Astrocyte (in vitro differentiated cells and primary cell): ENCODE measurements around the gene HBZ. TPM values are rescaled to one million over a fixed set of nuclear protein-coding genes. Genes with fewer than 3 reads are reported as not detected.

Source experiments
- DNase-seq: peaks from one replicate; pipeline ENCODE4 v3.0.0-alpha.2; 2010; ENCODE audit warnings: low read depth
- FAIRE-seq: peaks from 2 replicates; lab custom pipeline; 2011; peaks lifted over from hg19 to GRCh38; lab: Jason Lieb, UNC
- H2AFZ ChIP-seq: 2 replicates; pipeline ENCODE4 v1.6.0; 2012; ENCODE audit warnings: low read depth, low read length, inconsistent platforms
- H3K27ac ChIP-seq: 2 replicates; pipeline ENCODE4 v1.5.1; 2011; ENCODE audit warnings: low read depth, low read length, inconsistent platforms
- H3K27me3 ChIP-seq: 2 replicates; pipeline ENCODE4 v1.6.0; 2011; ENCODE audit warnings: low read length, inconsistent platforms; ENCODE audit not compliant: insufficient read depth
- H3K36me3 ChIP-seq: 2 replicates; pipeline ENCODE4 v1.5.1; 2011; ENCODE audit warnings: low read length, inconsistent platforms; ENCODE audit not compliant: insufficient read depth
- H3K4me1 ChIP-seq: 2 replicates; pipeline ENCODE4 v1.5.1; 2011; ENCODE audit warnings: low read length, inconsistent platforms; ENCODE audit not compliant: insufficient read depth
- H3K4me2 ChIP-seq: 2 replicates; pipeline ENCODE4 v1.6.0; 2012; ENCODE audit warnings: low read length, inconsistent platforms
- H3K4me3 ChIP-seq: 2 replicates; pipeline ENCODE4 v1.5.1; 2011; ENCODE audit warnings: low read depth, mild to moderate bottlenecking, low read length, inconsistent platforms; ENCODE audit not compliant: insufficient read depth
- H3K79me2 ChIP-seq: 2 replicates; pipeline ENCODE4 v1.6.0; 2012; ENCODE audit warnings: mild to moderate bottlenecking, low read length, inconsistent platforms; ENCODE audit not compliant: insufficient read depth
- H3K9ac ChIP-seq: 2 replicates; pipeline ENCODE4 v1.6.0; 2012; ENCODE audit warnings: mild to moderate bottlenecking, low read length, inconsistent platforms
- H3K9me3 ChIP-seq: 2 replicates; pipeline ENCODE4 v1.5.1; 2012; ENCODE audit warnings: low read depth, mild to moderate bottlenecking, low read length, inconsistent platforms; ENCODE audit not compliant: insufficient read depth
- H4K20me1 ChIP-seq: 2 replicates; pipeline ENCODE4 v1.6.0; 2012; ENCODE audit warnings: low read length, inconsistent platforms; ENCODE audit not compliant: insufficient read depth
- H3K27ac Mint-ChIP-seq: one replicate; pipeline ENCODE4 v1.8.0; 2021; ENCODE audit warnings: mild to moderate bottlenecking, mixed read lengths; ENCODE audit not compliant: unreplicated experiment
- H3K27me3 Mint-ChIP-seq: one replicate; pipeline ENCODE4 v1.8.0; 2021; ENCODE audit warnings: low read depth, mixed read lengths; ENCODE audit not compliant: unreplicated experiment
- H3K36me3 Mint-ChIP-seq: one replicate; pipeline ENCODE4 v1.8.0; 2021; ENCODE audit warnings: low read depth, mixed read lengths; ENCODE audit not compliant: unreplicated experiment
- H3K4me1 Mint-ChIP-seq: one replicate; pipeline ENCODE4 v1.8.0; 2021; ENCODE audit warnings: low read depth, mixed read lengths; ENCODE audit not compliant: unreplicated experiment
- H3K4me3 Mint-ChIP-seq: one replicate; pipeline ENCODE4 v1.8.0; 2021; ENCODE audit warnings: mild to moderate bottlenecking, moderate library complexity, mixed read lengths; ENCODE audit not compliant: unreplicated experiment
- H3K9me3 Mint-ChIP-seq: one replicate; pipeline ENCODE4 v1.8.0; 2021; ENCODE audit warnings: mild to moderate bottlenecking, mixed read lengths; ENCODE audit not compliant: unreplicated experiment
- EZH2 ChIP-seq: IDR thresholded peaks from 2 replicates; pipeline ENCODE4 v1.6.1; 2012; ENCODE audit warnings: mild to moderate bottlenecking, low read length, inconsistent platforms; ENCODE audit not compliant: insufficient read depth
- total RNA-seq: library from RNA; stranded (reverse); gene quantifications from 2 replicates; pipeline ENCODE4 v1.2.1, GENCODE V29; 2021
- TF ChIP-seq, protein P1 (sequence below): IDR thresholded peaks from 2 replicates; pipeline ENCODE4 v1.5.1; 2011; ENCODE audit warnings: low read depth, mild to moderate bottlenecking, inconsistent platforms, low read length, moderate library complexity; ENCODE audit not compliant: insufficient read depth

HBZ gene
- total RNA-seq, 1 donor from 2014 or later = not detected

DNA sequence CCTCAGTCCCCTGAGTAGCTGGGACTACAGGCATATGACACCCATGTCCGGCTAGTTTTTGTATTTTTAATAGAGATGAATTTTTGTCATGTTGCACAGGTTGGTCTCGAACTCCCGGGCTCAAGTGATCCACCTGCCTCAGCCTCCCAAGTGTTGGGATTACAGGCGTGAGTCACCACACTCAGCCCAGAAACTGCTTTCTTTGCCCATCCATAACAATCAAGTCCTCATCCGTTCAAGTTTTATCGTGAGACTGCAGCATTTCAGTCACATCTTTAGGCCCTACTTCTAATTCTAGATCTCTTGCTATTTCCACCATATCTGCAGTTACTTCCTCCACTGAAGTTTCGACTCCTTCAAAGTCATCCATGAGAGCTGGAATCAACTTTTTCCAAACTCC lies 20.3 kb upstream of the HBZ start:
- no peak overlapping the region for H3K4me3 Mint-ChIP-seq
- H3K9me3 Mint-ChIP-seq = no peaks in the 10 kb centered on the region
- H2AFZ ChIP-seq = no peak overlapping the region
- peaks cover 5% of the 10 kb centered on the region for H3K4me1 Mint-ChIP-seq
- no peak overlapping the region for H3K4me3 ChIP-seq
- no peak for DNase-seq
- no peak overlapping the region for H3K4me2 ChIP-seq
- H3K27ac Mint-ChIP-seq = no peak overlapping the region
- H3K9ac ChIP-seq = no peak overlapping the region
- H4K20me1 ChIP-seq = peaks cover 38% of the 10 kb centered on the region
- H3K36me3 ChIP-seq = no peaks in the 10 kb centered on the region
- no peaks in the 10 kb centered on the region for H3K4me1 ChIP-seq
- FAIRE-seq = no peak
- no peaks in the 10 kb centered on the region for H3K27me3 Mint-ChIP-seq
- no peak overlapping the region for H3K27ac ChIP-seq
- H3K36me3 Mint-ChIP-seq = peaks cover 5% of the 10 kb centered on the region
- no peak for TF ChIP-seq EZH2
- TF ChIP-seq, protein P1, sequence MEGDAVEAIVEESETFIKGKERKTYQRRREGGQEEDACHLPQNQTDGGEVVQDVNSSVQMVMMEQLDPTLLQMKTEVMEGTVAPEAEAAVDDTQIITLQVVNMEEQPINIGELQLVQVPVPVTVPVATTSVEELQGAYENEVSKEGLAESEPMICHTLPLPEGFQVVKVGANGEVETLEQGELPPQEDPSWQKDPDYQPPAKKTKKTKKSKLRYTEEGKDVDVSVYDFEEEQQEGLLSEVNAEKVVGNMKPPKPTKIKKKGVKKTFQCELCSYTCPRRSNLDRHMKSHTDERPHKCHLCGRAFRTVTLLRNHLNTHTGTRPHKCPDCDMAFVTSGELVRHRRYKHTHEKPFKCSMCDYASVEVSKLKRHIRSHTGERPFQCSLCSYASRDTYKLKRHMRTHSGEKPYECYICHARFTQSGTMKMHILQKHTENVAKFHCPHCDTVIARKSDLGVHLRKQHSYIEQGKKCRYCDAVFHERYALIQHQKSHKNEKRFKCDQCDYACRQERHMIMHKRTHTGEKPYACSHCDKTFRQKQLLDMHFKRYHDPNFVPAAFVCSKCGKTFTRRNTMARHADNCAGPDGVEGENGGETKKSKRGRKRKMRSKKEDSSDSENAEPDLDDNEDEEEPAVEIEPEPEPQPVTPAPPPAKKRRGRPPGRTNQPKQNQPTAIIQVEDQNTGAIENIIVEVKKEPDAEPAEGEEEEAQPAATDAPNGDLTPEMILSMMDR = no peak
- H3K9me3 ChIP-seq = no peaks in the 10 kb centered on the region
- no peaks in the 10 kb centered on the region for H3K27me3 ChIP-seq
- peaks cover 77% of the 10 kb centered on the region for H3K79me2 ChIP-seq

DNA sequence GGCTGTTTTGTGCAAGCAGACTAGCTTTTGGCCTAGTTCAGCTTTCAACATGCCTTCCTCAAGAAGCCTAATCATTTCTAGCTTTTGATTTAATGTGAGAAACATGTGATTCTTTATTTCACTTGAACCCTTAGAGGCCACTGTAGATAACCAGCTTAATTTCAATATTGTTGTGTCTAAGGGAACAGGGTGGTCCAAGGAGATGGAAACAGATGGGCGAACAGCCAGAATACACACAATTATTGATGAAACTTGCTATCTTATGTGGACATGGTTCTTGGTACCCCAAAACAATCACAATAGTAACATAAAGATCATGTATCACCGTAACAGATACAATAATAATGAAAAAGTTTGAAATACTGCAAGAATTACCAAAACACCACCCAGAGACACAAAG lies 18.7 kb upstream of the HBZ start:
- Histone ChIP-seq H3K4me1 (no peaks in the 10 kb centered on the region), H3K4me2 (no peak overlapping the region), H3K4me3 (no peak overlapping the region), H3K36me3 (no peaks in the 10 kb centered on the region), H3K27ac (no peak overlapping the region), H2AFZ (no peak overlapping the region), H3K9ac (no peak overlapping the region), H4K20me1 (peaks cover 36% of the 10 kb centered on the region), H3K79me2 (peaks cover 81% of the 10 kb centered on the region), H3K27me3 (no peaks in the 10 kb centered on the region), H3K9me3 (no peaks in the 10 kb centered on the region)
- no peak for FAIRE-seq
- Mint-ChIP-seq H3K4me1 (peaks cover 5% of the 10 kb centered on the region), H3K36me3 (peaks cover 5% of the 10 kb centered on the region), H3K27ac (no peak overlapping the region), H3K27me3 (no peaks in the 10 kb centered on the region), H3K9me3 (no peaks in the 10 kb centered on the region), H3K4me3 (no peak overlapping the region)
- no peak for TF ChIP-seq EZH2
- TF ChIP-seq, protein P1 = no peak
- DNase-seq = no peak

DNA sequence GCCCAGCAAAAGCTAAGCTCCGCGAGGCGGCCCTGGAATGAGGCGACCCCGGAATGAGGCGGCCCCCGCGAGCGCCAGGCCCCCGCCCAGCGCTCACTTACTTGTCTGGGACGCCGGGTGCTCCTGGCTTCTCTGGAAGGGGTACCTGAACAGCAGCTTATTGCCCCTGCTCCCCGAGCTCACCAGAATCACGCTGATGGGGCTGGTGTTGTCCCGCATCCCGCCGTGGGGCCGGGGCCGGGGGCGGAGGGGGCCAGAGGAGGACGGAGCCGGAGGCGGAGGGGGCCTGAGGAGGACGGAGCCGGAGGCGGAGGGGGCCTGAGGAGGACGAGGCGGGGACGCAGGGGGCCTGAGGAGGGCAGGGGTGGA lies 14.4 kb upstream of the HBZ start:
- H3K9me3 Mint-ChIP-seq = no peaks in the 10 kb centered on the region
- FAIRE-seq = no peak
- TF ChIP-seq, protein P1 = no peak
- no peak for TF ChIP-seq EZH2
- H4K20me1 ChIP-seq = peaks cover 8% of the 10 kb centered on the region
- H3K4me3 Mint-ChIP-seq = peak overlapping the region; percentile 91
- DNase-seq = no peak
- H2AFZ ChIP-seq = peak overlapping the region; percentile 62
- no peaks in the 10 kb centered on the region for H3K9me3 ChIP-seq
- no peaks in the 10 kb centered on the region for H3K36me3 ChIP-seq
- H3K27ac Mint-ChIP-seq = peak overlapping the region; percentile 75
- H3K4me1 Mint-ChIP-seq = peaks cover 2% of the 10 kb centered on the region
- H3K9ac ChIP-seq = peak overlapping the region; percentile 86
- H3K36me3 Mint-ChIP-seq = no peaks in the 10 kb centered on the region
- no peaks in the 10 kb centered on the region for H3K27me3 ChIP-seq
- no peaks in the 10 kb centered on the region for H3K4me1 ChIP-seq
- H3K4me2 ChIP-seq = peak overlapping the region; percentile 83
- H3K27ac ChIP-seq = peak overlapping the region; percentile 48
- peak overlapping the region; percentile 62 for H3K4me3 ChIP-seq
- H3K27me3 Mint-ChIP-seq = no peaks in the 10 kb centered on the region
- H3K79me2 ChIP-seq = peaks cover 44% of the 10 kb centered on the region
